NAMALWA (cell line): ENCODE results near the gene PHF12.

Experiments
- DNase-seq: peaks from one replicate; pipeline ENCODE4 v3.0.0-alpha.2; 2015; ENCODE audit warnings: low spot score

PHF12 gene

GRCh38 chr17:28901866-28902818 lies 49.2 kb downstream of the PHF12 start:
- DNase-seq = peak; percentile 61

- no peak for DNase-seq
Observed at GRCh38 chr17:28900986-28901726, 50.2 kb downstream of the PHF12 start.

- DNase-seq = no peak
Observed at GRCh38 chr17:28899212-28899815, 52.0 kb downstream of the PHF12 start.

- no peak for DNase-seq
Observed at GRCh38 chr17:28898527-28898955, 52.8 kb downstream of the PHF12 start.

- peak; percentile 60 for DNase-seq
Observed at GRCh38 chr17:28897769-28898526, 53.4 kb downstream of the PHF12 start.

- peak; percentile 65 for DNase-seq
Observed at GRCh38 chr17:28896884-28897768, 54.2 kb downstream of the PHF12 start, which contains the start of gene FLOT2. TSS of gene FLOT2 (minus strand) at chr17:28897733. CDS start at chr17:28897574, 159 bp downstream.

- DNase-seq = no peak
Observed at GRCh38 chr17:28896491-28896883, 54.8 kb downstream of the PHF12 start.

GRCh38 chr17:28895794-28896447 lies 55.4 kb downstream of the PHF12 start:
- DNase-seq = no peak

- peak; percentile 57 for DNase-seq
Observed at GRCh38 chr17:28893248-28894183, 57.8 kb downstream of the PHF12 start.

GRCh38 chr17:28892024-28892423 lies 59.3 kb downstream of the PHF12 start:
- DNase-seq = no peak

- DNase-seq = no peak
Observed at GRCh38 chr17:28891201-28891600, 60.1 kb downstream of the PHF12 start.

GRCh38 chr17:28889996-28890395 lies 61.3 kb downstream of the PHF12 start:
- no peak for DNase-seq

- DNase-seq = no peak
Observed at GRCh38 chr17:28888832-28889231, 62.5 kb downstream of the PHF12 start.

- DNase-seq = no peak
Observed at GRCh38 chr17:28887871-28888471, 63.3 kb downstream of the PHF12 start.

GRCh38 chr17:28885951-28886350 lies 65.4 kb downstream of the PHF12 start:
- DNase-seq = no peak

GRCh38 chr17:28885363-28885762 lies 66.0 kb downstream of the PHF12 start:
- no peak for DNase-seq

- no peak for DNase-seq
Observed at GRCh38 chr17:28883967-28884702, 67.2 kb downstream of the PHF12 start.
